Neural progenitor cell (in vitro differentiated cells): ENCODE results near the gene SIDT2. TPM values are rescaled to one million over a fixed set of nuclear protein-coding genes. Genes with fewer than 3 reads are reported as not detected.

Experiments
- DNase-seq: peaks from one replicate; pipeline ENCODE4 v3.0.0-alpha.2; 2016; ENCODE audit warnings: low spot score
- H2AFZ ChIP-seq: fragments of 200-600 bp; sonication (generic); replicated peaks from 2 replicates; pipeline ENCODE4 v1.6.1; 2016; ENCODE audit warnings: antibody characterized with exemption
- H3F3A ChIP-seq: fragments of 200-600 bp; sonication (generic); 2 replicates; pipeline ENCODE4 v1.6.1; 2016; ENCODE audit warnings: antibody characterized with exemption, low read depth
- H3K27ac ChIP-seq: fragments of 200-600 bp; sonication (generic); 2 replicates; pipeline ENCODE4 v1.5.1; 2016; ENCODE audit warnings: mild to moderate bottlenecking
- H3K27me3 ChIP-seq: fragments of 200-600 bp; sonication (generic); 2 replicates; pipeline ENCODE4 v1.6.1; 2016; ENCODE audit warnings: mild to moderate bottlenecking, moderate library complexity
- H3K36me3 ChIP-seq: fragments of 200-600 bp; sonication (generic); 2 replicates; pipeline ENCODE4 v1.5.1; 2016
- H3K4me1 ChIP-seq: fragments of 200-600 bp; sonication (generic); 2 replicates; pipeline ENCODE4 v1.6.1; 2016; ENCODE audit warnings: mixed run types
- H3K4me2 ChIP-seq: fragments of 200-600 bp; sonication (generic); 2 replicates; pipeline ENCODE4 v1.6.1; 2016
- H3K4me3 ChIP-seq: fragments of 200-600 bp; sonication (generic); 2 replicates; pipeline ENCODE4 v1.5.1; 2016
- H3K79me2 ChIP-seq: fragments of 200-600 bp; sonication (generic); 2 replicates; pipeline ENCODE4 v1.6.1; 2016; ENCODE audit warnings: low read depth
- H3K9ac ChIP-seq: fragments of 200-600 bp; sonication (generic); 2 replicates; pipeline ENCODE4 v1.6.1; 2016
- H3K9me3 ChIP-seq: fragments of 200-600 bp; sonication (generic); 2 replicates; pipeline ENCODE4 v1.5.1; 2016; ENCODE audit warnings: low read depth
- H4K20me1 ChIP-seq: fragments of 200-600 bp; sonication (generic); 2 replicates; pipeline ENCODE4 v1.6.1; 2016; ENCODE audit warnings: low read depth
- H3K27ac Mint-ChIP-seq: 3 replicates; pipeline ENCODE4 v1.8.0; 2021; ENCODE audit warnings: mixed read lengths
- H3K27me3 Mint-ChIP-seq: 2 replicates; pipeline ENCODE4 v1.8.0; 2022; ENCODE audit warnings: low read depth, mild to moderate bottlenecking, inconsistent platforms, moderate library complexity, mixed read lengths; ENCODE audit not compliant: insufficient read depth
- H3K36me3 Mint-ChIP-seq: 3 replicates; pipeline ENCODE4 v1.8.0; 2021; ENCODE audit warnings: mixed read lengths
- H3K4me1 Mint-ChIP-seq: 3 replicates; pipeline ENCODE4 v1.8.0; 2021; ENCODE audit warnings: mixed read lengths
- H3K4me3 Mint-ChIP-seq: 3 replicates; pipeline ENCODE4 v1.8.0; 2021; ENCODE audit warnings: mild to moderate bottlenecking, moderate library complexity, mixed read lengths
- H3K9me3 Mint-ChIP-seq: 3 replicates; pipeline ENCODE4 v1.8.0; 2020; ENCODE audit warnings: mixed read lengths
- CTCF ChIP-seq: fragments of 200-600 bp; sonication (generic); IDR thresholded peaks from 2 replicates; pipeline ENCODE4 v1.5.1; 2017; ENCODE audit warnings: antibody characterized with exemption, mild to moderate bottlenecking
- EZH2 ChIP-seq: fragments of 200-600 bp; sonication (generic); IDR thresholded peaks from 2 replicates; pipeline ENCODE4 v1.6.1; 2017; ENCODE audit warnings: antibody characterized with exemption, mild to moderate bottlenecking, moderate library complexity
- EZH2phosphoT487 ChIP-seq: fragments of 200-600 bp; sonication (generic); IDR thresholded peaks from 2 replicates; pipeline ENCODE4 v1.6.1; 2017; ENCODE audit warnings: antibody characterized with exemption
- total RNA-seq: library from RNA; depleted of rRNA; stranded (reverse); fragments of >200 nt; gene quantifications from 2 replicates; pipeline ENCODE4 v1.2.3, GENCODE V29; 2015; ENCODE audit warnings: low replicate concordance

The SIDT2 gene
- total RNA-seq, 1 donor from 2014 or later: 13.3 TPM

DNA sequence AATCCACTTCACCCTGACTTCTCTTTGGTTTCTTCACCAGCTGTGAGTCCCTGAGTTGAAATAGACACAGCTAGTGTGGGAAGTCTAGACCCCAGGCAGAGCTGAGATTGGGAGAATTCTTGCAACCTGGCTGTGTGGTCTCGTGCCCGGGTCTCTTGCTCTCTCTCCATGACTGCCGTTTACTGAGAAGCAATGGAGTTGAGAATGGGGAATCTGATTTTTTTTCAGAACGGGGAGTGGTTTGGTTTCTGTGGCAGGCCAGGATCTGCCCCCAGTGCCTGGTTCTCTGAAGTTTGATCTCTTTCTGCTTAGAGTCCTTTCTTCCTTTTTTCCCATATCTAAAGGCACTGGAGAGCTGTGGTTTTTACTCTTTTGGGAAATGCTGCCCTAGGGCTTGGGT is 1.5 kb downstream of the SIDT2 start:
- H3K27ac Mint-ChIP-seq: no peak overlapping the region
- H3K9ac ChIP-seq: no peak overlapping the region

DNA sequence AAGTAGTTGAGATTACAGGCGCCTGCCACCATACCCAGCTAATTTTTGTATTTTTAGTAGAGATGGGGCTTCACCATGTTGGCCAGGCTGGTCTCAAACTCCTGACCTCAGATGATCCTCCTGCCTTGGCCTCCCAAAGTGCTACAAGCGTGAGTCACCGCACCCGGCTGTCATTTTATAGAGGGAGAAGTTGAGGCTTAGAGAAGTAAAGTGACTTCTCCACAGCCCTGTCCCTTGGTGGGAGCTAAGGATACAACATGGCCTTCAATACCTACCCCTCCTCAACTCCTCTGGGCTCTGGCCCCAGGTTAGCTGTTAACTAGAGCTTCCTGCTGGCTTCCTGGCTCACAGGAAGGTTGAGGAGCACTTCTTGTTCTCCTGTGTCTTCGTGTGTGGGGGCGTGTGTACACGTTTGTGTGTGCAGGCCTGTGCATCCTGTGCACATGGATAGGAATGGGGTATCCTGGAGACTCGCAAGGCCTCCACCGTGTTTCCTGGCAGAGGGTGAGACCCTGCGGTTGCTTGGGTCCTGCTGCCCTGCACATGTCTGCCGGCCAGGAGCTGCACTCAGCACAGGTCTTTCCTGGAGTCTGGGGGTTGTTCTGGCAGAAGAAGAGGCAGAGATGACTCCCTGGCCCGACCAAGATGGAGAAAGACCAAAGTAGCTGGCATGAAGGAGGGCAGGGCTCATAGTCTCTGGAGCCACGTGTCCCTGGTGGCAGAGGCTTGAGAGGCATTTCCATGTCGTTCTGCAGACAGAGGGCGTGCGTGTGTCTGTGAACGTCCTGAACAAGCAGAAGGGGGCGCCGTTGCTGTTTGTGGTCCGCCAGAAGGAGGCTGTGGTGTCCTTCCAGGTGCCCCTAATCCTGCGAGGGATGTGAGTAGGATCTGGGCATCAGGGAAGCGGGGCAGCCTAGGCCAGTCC is 2.4 kb downstream of the SIDT2 start:
- H3K9ac ChIP-seq: no peak overlapping the region
- H3K79me2 ChIP-seq: peaks cover 4% of the 10 kb centered on the region
- H3K36me3 Mint-ChIP-seq: peaks cover 2% of the 10 kb centered on the region
- no peaks in the 10 kb centered on the region for H3K36me3 ChIP-seq
- DNase-seq: peak; percentile 90
- no peak overlapping the region for H3K4me3 ChIP-seq
- H3K4me1 ChIP-seq: peaks cover 11% of the 10 kb centered on the region
- peak overlapping the region; percentile 60 for H3K27ac Mint-ChIP-seq
- H3K27me3 Mint-ChIP-seq: no peaks in the 10 kb centered on the region
- H3F3A ChIP-seq: peaks cover 23% of the 10 kb centered on the region
- H3K4me2 ChIP-seq: no peak overlapping the region
- TF ChIP-seq CTCF (peak; percentile 74), EZH2phosphoT487 (no peak)
- peaks cover 23% of the 10 kb centered on the region for H3K4me1 Mint-ChIP-seq
- no peaks in the 10 kb centered on the region for H3K9me3 ChIP-seq
- H3K27me3 ChIP-seq: no peaks in the 10 kb centered on the region
- H4K20me1 ChIP-seq: no peaks in the 10 kb centered on the region
- H3K27ac ChIP-seq: no peak overlapping the region
- no peak overlapping the region for H2AFZ ChIP-seq
- no peaks in the 10 kb centered on the region for H3K9me3 Mint-ChIP-seq
- H3K4me3 Mint-ChIP-seq: peak overlapping the region; percentile 98

More for the DNA sequence above, 1.5 kb downstream of the SIDT2 start:
- Mint-ChIP-seq H3K27me3 (peaks cover 5% of the 10 kb centered on the region), H3K36me3 (peaks cover 2% of the 10 kb centered on the region), H3K4me1 (peaks cover 26% of the 10 kb centered on the region), H3K9me3 (no peaks in the 10 kb centered on the region), H3K4me3 (peak overlapping the region; percentile 98)
- TF ChIP-seq EZH2phosphoT487 (no peak), EZH2 (no peak), CTCF (no peak)
- H3K9me3 ChIP-seq: no peaks in the 10 kb centered on the region
- no peaks in the 10 kb centered on the region for H4K20me1 ChIP-seq
- H3K36me3 ChIP-seq: no peaks in the 10 kb centered on the region
- H3F3A ChIP-seq: peaks cover 26% of the 10 kb centered on the region
- H2AFZ ChIP-seq: no peak overlapping the region
- H3K4me2 ChIP-seq: peak overlapping the region; percentile 86
- H3K27ac ChIP-seq: no peak overlapping the region
- no peaks in the 10 kb centered on the region for H3K27me3 ChIP-seq
- H3K4me3 ChIP-seq: peak overlapping the region; percentile 80
- DNase-seq: no peak
- H3K79me2 ChIP-seq: peaks cover 4% of the 10 kb centered on the region
- peaks cover 11% of the 10 kb centered on the region for H3K4me1 ChIP-seq

- no peak overlapping the region for H3K27ac Mint-ChIP-seq
- Histone ChIP-seq H3K4me3 (no peak overlapping the region), H3K27me3 (no peaks in the 10 kb centered on the region), H3K36me3 (no peaks in the 10 kb centered on the region), H3K27ac (no peak overlapping the region), H4K20me1 (no peaks in the 10 kb centered on the region), H3F3A (peaks cover 23% of the 10 kb centered on the region), H3K4me2 (no peak overlapping the region), H2AFZ (no peak overlapping the region), H3K9ac (no peak overlapping the region), H3K4me1 (peaks cover 11% of the 10 kb centered on the region), H3K79me2 (peaks cover 4% of the 10 kb centered on the region), H3K9me3 (no peaks in the 10 kb centered on the region)
- peaks cover 2% of the 10 kb centered on the region for H3K27me3 Mint-ChIP-seq
- no peak for TF ChIP-seq EZH2phosphoT487
- TF ChIP-seq EZH2: no peak
- no peak for TF ChIP-seq CTCF
- no peak overlapping the region for H3K4me3 Mint-ChIP-seq
- peaks cover 2% of the 10 kb centered on the region for H3K36me3 Mint-ChIP-seq
- no peaks in the 10 kb centered on the region for H3K9me3 Mint-ChIP-seq
- H3K4me1 Mint-ChIP-seq: peaks cover 23% of the 10 kb centered on the region
- DNase-seq: no peak
Observed at GRCh38 chr11:117181586-117182550, 3.3 kb downstream of the SIDT2 start.
